ENCODE measurements around the gene CEP68. TPM values are rescaled to one million over a fixed set of nuclear protein-coding genes. Genes with fewer than 3 reads are reported as not detected.

The CEP68 gene
- polyA plus RNA-seq, 2 of the 4 experiments (the other 2 are of a cell fraction), result 6.8 to 9.2 TPM

DNA sequence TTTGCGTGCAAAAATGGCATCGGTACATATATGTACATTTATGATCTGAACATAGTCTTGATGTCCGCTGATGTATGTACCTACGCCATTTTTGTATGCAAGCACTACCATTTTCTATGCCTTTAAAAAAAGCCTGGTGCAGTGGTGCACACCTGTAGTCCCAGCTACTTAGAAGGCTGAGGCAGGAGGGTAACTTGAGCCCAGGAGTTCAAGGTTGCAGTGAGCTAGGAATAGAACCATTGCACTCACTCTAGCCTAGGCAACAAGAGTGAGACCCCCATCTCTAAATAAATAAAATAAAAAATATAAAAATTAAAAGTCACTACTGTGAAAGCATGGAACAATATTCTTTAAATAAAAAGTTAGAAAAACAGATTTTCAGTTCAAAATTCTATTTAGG lies 57.0 kb downstream of the CEP68 start:
- Histone ChIP-seq H3K27ac (no peak overlapping the region), H3K4me2 (no peak overlapping the region), H3K4me3 (no peak overlapping the region), H3K9me3 (no peaks in the 10 kb centered on the region), H3K4me1 (peaks cover 11% of the 10 kb centered on the region; the same call in 1 of the 3 replicates)
- ChIA-PET CTCF (interaction anchor here (1.5 kb wide), 1 partner anchor 16 kb away, joined by 4 read pairs; the partner anchor contains the start of gene RAB1A), POLR2A (interaction anchor here (1.0 kb wide), 1 partner anchor 17 kb away, joined by 3 read pairs; the partner anchor contains the start of gene RAB1A)
- 98% methylated on average over 4 of the region's 4 CpGs for WGBS (ENCODE audit: missing lambda C conversion rate)
- FAIRE-seq, result no peak
- DNase-seq (ENCODE audit: low read depth in 1 of 2, low spot score in 1 of 2), result no peak
- no peak for ATAC-seq
- no peak for TF ChIP-seq TP53 (CRISPR knock-in tag; IDR thresholded peaks at IDR 0.05)
- TF ChIP-seq EP300 (IDR thresholded peaks at IDR 0.05), result no peak
- no peak for TF ChIP-seq RARB (CRISPR knock-in tag; IDR thresholded peaks at IDR 0.05)
- no peak for TF ChIP-seq CBX8 (IDR thresholded peaks at IDR 0.05)
- no peak for TF ChIP-seq CHD4 (IDR thresholded peaks at IDR 0.05; ENCODE audit: borderline replicate concordance)

DNA sequence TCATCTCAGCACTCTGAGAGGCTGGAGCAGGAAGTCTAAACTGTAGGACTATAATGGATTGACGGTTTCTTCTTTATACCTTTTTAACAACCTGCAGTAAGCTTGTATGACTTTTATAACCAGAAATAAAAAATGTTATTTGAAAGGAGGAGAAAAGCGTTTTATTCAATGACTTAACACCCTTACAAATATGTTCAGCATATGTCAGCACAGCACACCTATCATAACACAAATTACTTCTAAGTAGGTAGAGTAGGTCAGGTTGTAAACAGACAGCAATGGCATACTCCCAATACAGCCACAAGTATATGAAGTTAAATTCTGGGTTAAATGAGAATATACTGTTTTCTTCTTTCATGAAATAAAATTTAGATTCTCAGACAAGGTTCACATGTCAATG lies 57.6 kb downstream of the CEP68 start:
- no peak for ATAC-seq
- DNase-seq (ENCODE audit: low read depth in 1 of 2, low spot score in 1 of 2), result no peak
- no peak overlapping the region for H3K4me3 ChIP-seq
- H3K4me1 ChIP-seq, result peaks cover 11% of the 10 kb centered on the region; the same call in 1 of the 3 replicates
- ChIA-PET POLR2A (interaction anchor here (1.0 kb wide), 1 partner anchor 16 kb away, joined by 3 read pairs; the partner anchor contains the start of gene RAB1A), CTCF (interaction anchor here (1.5 kb wide), 1 partner anchor 16 kb away, joined by 4 read pairs; the partner anchor contains the start of gene RAB1A)
- H3K27ac ChIP-seq, result no peak overlapping the region
- no peak for FAIRE-seq
- no peaks in the 10 kb centered on the region for H3K9me3 ChIP-seq
- no peak overlapping the region for H3K4me2 ChIP-seq
- TF ChIP-seq MAZ (IDR thresholded peaks at IDR 0.05; ENCODE audit: borderline replicate concordance, low read depth, low read length), result no peak
- TF ChIP-seq MYC (IDR thresholded peaks at IDR 0.05; ENCODE audit: borderline replicate concordance, low read length), result no peak
- TF ChIP-seq POLR2A (IDR thresholded peaks at IDR 0.05; ENCODE audit: low read length), result no peak
- no peak for TF ChIP-seq FOXS1 (CRISPR knock-in tag; IDR thresholded peaks at IDR 0.05)
- TF ChIP-seq POLR2AphosphoS2 (conservative IDR thresholded peaks at IDR 0.05; ENCODE audit: low read length), result no peak
- no peak for TF ChIP-seq KDM5A (IDR thresholded peaks at IDR 0.05)
- TF ChIP-seq, protein P1, sequence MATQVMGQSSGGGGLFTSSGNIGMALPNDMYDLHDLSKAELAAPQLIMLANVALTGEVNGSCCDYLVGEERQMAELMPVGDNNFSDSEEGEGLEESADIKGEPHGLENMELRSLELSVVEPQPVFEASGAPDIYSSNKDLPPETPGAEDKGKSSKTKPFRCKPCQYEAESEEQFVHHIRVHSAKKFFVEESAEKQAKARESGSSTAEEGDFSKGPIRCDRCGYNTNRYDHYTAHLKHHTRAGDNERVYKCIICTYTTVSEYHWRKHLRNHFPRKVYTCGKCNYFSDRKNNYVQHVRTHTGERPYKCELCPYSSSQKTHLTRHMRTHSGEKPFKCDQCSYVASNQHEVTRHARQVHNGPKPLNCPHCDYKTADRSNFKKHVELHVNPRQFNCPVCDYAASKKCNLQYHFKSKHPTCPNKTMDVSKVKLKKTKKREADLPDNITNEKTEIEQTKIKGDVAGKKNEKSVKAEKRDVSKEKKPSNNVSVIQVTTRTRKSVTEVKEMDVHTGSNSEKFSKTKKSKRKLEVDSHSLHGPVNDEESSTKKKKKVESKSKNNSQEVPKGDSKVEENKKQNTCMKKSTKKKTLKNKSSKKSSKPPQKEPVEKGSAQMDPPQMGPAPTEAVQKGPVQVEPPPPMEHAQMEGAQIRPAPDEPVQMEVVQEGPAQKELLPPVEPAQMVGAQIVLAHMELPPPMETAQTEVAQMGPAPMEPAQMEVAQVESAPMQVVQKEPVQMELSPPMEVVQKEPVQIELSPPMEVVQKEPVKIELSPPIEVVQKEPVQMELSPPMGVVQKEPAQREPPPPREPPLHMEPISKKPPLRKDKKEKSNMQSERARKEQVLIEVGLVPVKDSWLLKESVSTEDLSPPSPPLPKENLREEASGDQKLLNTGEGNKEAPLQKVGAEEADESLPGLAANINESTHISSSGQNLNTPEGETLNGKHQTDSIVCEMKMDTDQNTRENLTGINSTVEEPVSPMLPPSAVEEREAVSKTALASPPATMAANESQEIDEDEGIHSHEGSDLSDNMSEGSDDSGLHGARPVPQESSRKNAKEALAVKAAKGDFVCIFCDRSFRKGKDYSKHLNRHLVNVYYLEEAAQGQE (IDR thresholded peaks at IDR 0.05), result no peak
- TF ChIP-seq RCOR1 (IDR thresholded peaks at IDR 0.05; ENCODE audit: low read depth, low read length), result no peak
- no peak for TF ChIP-seq HDAC2 (IDR thresholded peaks at IDR 0.05)
- TF ChIP-seq ZC3H11A (IDR thresholded peaks at IDR 0.05), result no peak
- TF ChIP-seq, protein P2, sequence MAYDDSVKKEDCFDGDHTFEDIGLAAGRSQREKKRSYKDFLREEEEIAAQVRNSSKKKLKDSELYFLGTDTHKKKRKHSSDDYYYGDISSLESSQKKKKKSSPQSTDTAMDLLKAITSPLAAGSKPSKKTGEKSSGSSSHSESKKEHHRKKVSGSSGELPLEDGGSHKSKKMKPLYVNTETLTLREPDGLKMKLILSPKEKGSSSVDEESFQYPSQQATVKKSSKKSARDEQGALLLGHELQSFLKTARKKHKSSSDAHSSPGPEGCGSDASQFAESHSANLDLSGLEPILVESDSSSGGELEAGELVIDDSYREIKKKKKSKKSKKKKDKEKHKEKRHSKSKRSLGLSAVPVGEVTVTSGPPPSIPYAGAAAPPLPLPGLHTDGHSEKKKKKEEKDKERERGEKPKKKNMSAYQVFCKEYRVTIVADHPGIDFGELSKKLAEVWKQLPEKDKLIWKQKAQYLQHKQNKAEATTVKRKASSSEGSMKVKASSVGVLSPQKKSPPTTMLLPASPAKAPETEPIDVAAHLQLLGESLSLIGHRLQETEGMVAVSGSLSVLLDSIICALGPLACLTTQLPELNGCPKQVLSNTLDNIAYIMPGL (CRISPR knock-in tag; IDR thresholded peaks at IDR 0.05; ENCODE audit: borderline replicate concordance), result no peak
- TF ChIP-seq EHMT2 (IDR thresholded peaks at IDR 0.05; ENCODE audit: low read depth), result no peak
- TF ChIP-seq, protein P3, sequence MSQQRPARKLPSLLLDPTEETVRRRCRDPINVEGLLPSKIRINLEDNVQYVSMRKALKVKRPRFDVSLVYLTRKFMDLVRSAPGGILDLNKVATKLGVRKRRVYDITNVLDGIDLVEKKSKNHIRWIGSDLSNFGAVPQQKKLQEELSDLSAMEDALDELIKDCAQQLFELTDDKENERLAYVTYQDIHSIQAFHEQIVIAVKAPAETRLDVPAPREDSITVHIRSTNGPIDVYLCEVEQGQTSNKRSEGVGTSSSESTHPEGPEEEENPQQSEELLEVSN (IDR thresholded peaks at IDR 0.05; ENCODE audit: borderline replicate concordance, low read depth), result no peak
- no peak for TF ChIP-seq EP300 (IDR thresholded peaks at IDR 0.05)
- no peak for TF ChIP-seq CHD4 (IDR thresholded peaks at IDR 0.05; ENCODE audit: borderline replicate concordance)
- no peak for TF ChIP-seq ESRRA (IDR thresholded peaks at IDR 0.05; ENCODE audit: borderline replicate concordance, low read length)
- 81% methylated on average over 2 of the region's 2 CpGs for WGBS (ENCODE audit: missing lambda C conversion rate)

Measured in A549 (cell line).